HG03575 (cell line): ENCODE data around the gene RND2.
"Not testable (repeated sequence)": the region's sequence is repeated elsewhere in the genome, so short reads cannot be mapped to it uniquely, and the experiment has no call there.

Experiments
- ATAC-seq: cut with Tn5 transposase; IDR thresholded peaks from one replicate; pipeline ENCODE4 v1.9.1; 2021; ENCODE audit not compliant: unreplicated experiment, insufficient number of reproducible peaks, low FRiP score; ENCODE audit errors: extremely low read depth

Gene RND2

GRCh38 chr17:43021741-43022512 lies 3.1 kb upstream of the RND2 start, which contains the start of gene VAT1:
Gene VAT1 (minus strand): TSS chr17:43022385. CDS start chr17:43022322, 63 bp downstream.
- no peak for ATAC-seq

GRCh38 chr17:43025290-43025657 lies 243 bp downstream of the RND2 start:
- no peak for ATAC-seq

GRCh38 chr17:43025766-43026537 lies 921 bp downstream of the RND2 start:
- no peak for ATAC-seq

DNA sequence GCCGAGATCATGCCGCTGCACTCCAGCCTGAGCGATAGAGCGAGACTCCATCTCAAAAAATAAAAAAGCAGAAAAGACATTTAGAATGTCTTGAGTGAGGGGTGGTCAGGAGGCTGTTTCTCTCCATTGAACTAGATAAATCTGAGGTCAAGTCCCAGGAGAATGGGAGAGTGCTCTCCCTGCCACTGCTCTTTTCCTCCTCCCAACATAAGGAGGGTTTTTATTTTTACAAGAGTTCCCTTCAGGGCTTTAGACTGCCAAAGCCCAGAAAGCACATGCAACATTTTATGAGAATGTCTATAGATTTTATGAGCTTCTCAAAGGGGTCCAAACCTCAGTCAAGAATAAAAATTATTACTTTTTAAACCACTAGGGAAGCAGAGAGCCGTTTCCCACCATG lies 1.6 kb downstream of the RND2 start:
- ATAC-seq = no peak

DNA sequence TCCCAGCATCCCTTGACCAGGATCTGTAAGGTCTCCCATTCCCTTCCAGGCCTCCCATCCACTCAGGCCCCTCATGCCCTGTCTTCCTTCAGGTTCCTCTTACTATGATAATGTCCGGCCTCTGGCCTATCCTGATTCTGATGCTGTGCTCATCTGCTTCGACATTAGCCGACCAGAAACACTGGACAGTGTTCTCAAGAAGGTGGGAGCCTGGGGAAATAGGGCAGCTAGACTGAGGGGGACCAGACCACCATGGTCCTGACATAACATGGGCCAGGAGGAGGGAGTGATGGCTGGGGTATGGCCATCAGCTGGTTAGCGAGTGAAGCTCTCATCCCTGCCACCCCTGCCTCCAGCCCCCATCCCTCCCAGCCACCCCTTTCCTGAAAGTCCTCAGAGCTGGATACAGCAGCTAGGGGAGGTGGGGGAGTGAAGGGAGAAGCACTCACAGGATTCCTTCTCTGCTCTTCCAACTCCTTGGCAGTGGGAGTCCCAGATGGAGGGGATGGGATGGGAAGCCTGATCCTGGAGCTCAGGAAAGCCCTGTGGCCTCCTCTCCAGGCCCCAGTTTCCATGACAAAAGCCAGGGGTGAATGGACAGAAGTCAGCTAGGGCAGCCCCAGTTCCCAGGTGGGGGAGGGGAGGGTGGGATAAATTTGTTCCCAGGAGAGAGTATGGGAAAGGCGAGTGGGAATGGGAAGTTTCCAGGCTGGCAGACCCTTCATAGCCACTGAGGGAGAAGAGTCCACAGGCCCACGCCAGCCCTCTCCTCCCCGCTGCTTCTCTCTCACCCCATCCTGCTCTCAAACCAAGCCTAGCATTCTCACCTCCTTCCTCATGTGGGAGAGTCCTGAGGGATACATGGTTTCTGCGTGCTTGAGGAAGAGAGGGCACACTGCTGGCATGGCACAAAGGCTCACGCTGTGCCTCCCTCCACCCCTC lies 2.3 kb downstream of the RND2 start:
- ATAC-seq = no peak

DNA sequence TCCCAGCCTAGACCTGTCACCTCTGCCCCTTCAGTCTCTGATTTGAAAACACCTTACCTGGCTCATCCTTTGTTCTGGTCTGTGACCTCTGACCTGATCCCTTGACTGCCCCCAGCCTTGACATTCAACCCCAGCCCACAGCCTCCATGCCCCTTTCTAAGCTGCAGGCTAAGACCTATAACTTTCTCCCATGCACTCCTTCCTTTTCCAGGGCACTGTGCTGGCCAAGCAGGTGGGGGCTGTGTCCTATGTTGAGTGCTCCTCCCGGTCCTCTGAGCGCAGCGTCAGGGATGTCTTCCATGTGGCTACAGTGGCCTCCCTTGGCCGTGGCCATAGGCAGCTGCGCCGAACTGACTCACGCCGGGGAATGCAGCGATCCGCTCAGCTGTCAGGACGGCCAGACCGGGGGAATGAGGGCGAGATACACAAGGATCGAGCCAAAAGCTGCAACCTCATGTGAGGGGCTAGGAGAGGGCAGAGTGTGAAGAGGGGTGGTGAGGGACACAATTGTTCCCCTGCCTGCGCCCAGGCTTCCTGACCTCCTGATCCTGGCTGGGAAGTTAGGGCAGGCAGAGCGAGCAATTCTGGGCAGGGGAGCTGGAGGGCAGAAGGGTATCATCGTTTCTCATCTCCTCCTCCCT lies 3.3 kb downstream of the RND2 start:
- ATAC-seq = no peak

GRCh38 chr17:43030137-43030767 lies 5.2 kb downstream of the RND2 start:
- ATAC-seq = no peak

GRCh38 chr17:43031666-43032065 lies 6.6 kb downstream of the RND2 start:
- ATAC-seq = no peak

- ATAC-seq = no peak
Observed at GRCh38 chr17:43033948-43034881, 9.2 kb downstream of the RND2 start.

DNA sequence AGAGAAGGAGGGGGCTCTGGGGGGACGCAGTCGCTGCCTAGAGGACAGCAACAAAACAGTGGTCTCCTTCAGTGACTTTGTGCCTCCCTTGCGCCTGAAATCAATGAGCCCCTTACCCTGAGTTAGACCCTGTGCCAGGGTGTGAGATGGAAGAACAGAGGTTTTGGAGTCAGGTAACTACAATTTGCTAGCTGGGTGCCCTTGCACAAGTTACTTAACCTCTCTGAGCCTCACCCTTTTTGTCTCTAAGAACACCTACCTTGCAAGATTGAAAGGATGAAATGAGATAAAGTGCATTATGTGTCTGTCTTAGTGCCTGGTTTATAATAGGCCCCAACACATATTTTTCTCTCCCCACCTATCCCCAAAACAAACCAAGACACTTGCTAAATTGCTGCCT lies 9.9 kb downstream of the RND2 start:
- no peak for ATAC-seq

DNA sequence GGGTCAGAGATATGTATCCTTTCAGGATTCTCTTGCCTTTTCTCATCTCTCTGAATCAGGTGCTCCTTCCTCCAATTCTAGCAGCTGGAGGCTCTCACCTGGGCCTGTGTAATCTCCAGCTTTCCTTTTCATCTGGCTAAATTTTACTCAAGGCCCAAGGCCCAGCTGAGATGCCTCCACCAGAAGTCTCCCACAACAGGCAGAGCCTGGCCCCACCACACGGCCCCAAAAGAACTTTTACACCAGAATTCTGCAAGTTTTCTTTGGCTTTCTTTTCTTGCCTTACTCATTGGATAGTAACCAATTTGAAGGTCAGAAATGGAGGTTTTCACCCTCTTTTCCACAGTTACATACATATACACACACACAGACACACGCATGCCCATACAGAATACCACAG lies 14.6 kb downstream of the RND2 start:
- no peak for ATAC-seq

GRCh38 chr17:43040655-43041054 lies 15.6 kb downstream of the RND2 start:
- ATAC-seq = no peak

DNA sequence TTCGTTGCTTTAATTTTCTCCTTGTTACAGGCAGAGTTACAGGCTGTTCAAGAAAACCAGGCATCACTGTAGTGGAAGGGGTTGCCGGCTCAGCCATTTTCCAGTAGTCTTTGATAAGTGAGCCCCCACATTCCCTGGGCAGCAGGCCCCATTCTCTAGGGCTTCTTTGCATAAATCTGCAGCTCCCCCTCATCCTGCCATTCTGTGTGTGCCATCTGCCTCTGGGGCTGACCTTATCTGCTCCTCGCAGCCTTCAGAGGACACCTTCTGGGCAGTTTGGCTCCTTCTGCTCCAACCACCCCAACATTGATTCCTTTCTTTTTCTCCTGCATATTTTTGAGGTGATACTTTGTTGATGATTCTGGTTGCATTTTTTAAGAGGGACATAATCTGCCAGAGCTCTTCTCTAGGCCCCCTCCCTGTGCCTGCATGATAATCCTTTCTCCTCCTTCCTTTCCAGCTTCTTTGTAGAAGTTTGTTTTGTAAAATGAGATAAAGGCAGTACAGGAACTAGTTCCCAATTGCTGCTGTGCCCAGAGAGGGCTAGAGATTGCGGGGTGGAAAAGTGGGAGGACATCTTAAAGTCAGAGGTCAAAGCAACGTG lies 17.1 kb downstream of the RND2 start:
- ATAC-seq = no peak

DNA sequence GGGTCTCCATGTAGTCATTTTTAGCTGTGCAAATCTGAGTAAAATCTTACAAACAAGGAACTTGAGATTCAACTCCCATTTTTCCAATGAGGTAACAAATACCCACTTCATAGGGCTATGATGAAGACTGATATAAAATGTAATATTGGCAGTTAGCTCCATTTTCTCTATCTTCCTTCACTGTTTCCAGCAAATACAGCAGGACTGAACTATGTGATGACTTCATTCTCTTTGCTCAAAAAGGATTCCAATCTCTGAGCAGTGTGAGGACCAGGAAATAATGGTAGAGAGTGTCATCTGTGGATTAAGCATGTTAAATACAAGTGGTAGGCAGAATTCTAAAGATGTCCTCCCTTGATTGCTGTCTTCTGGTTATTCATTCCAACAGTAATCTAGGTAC lies 18.3 kb downstream of the RND2 start:
- no peak for ATAC-seq

- ATAC-seq = no peak
Observed at GRCh38 chr17:43044024-43044423, 19.0 kb downstream of the RND2 start.

GRCh38 chr17:43051969-43052368 lies 26.9 kb downstream of the RND2 start:
- ATAC-seq = no peak

- ATAC-seq = not testable (repeated sequence)
Observed at GRCh38 chr17:43053008-43053407, 28.0 kb downstream of the RND2 start.
